Activated CD8-positive, alpha-beta T cell treated with anti-CD3 and anti-CD28 coated beads for 36 hours (primary cell): ENCODE measurements around the gene MPPED2. TPM values are rescaled to one million over a fixed set of nuclear protein-coding genes. Genes with fewer than 3 reads are reported as not detected.

ENCODE experiments used
- ATAC-seq: fragments of 200-7000 bp; cut with Tn5 transposase; one replicate; pipeline ENCODE4 v1.10.0; 2021; ENCODE audit warnings: mild to moderate bottlenecking, moderate library complexity
- CTCF ChIA-PET: fragments of 350-600 bp; sonication (Branson Sonifier 250); formaldehyde crosslinking; loops from one replicate; lab custom pipeline; 2021; ENCODE audit warnings: antibody characterized with exemption; lab: Charles Lee
- POLR2A ChIA-PET: fragments of 350-600 bp; sonication (Branson Sonifier 250); formaldehyde crosslinking; loops from one replicate; lab custom pipeline; 2021; ENCODE audit warnings: antibody characterized with exemption; lab: Charles Lee
- DNase-seq: peaks from one replicate; pipeline ENCODE4 v3.0.0-alpha.2; 2020
- H3K27ac Mint-ChIP-seq: one replicate; pipeline ENCODE4 v1.8.0; 2021; ENCODE audit warnings: mild to moderate bottlenecking, mixed read lengths
- H3K27me3 Mint-ChIP-seq: one replicate; pipeline ENCODE4 v1.8.0; 2021; ENCODE audit warnings: mixed read lengths
- H3K36me3 Mint-ChIP-seq: one replicate; pipeline ENCODE4 v1.8.0; 2021; ENCODE audit warnings: low read depth, mixed read lengths
- H3K4me1 Mint-ChIP-seq: one replicate; pipeline ENCODE4 v1.8.0; 2021; ENCODE audit warnings: low read depth, mixed read lengths
- H3K4me3 Mint-ChIP-seq: one replicate; pipeline ENCODE4 v1.8.0; 2021; ENCODE audit warnings: mild to moderate bottlenecking, moderate library complexity, mixed read lengths
- H3K9me3 Mint-ChIP-seq: one replicate; pipeline ENCODE4 v1.8.0; 2021; ENCODE audit warnings: mixed read lengths
- intact Hi-C: fragments of 100-400 bp; cut with micrococcal nuclease; formaldehyde crosslinking; loops from one replicate; pipeline ENCODE4 v1.10.0; 2022
- total RNA-seq, 2 experiments: library from RNA; stranded (reverse); gene quantifications; one replicate each; pipeline ENCODE4 v1.2.3, GENCODE V29; 2021
- TF ChIP-seq, protein P1 (sequence below): fragments of 200-600 bp; IDR thresholded peaks from one replicate; pipeline ENCODE4 v1.8.0; 2022; ENCODE audit warnings: antibody characterized with exemption, mild to moderate bottlenecking

The MPPED2 gene
- total RNA-seq, 2 experiments from 2014 or later, result 0.63 TPM; not detected in 1

DNA sequence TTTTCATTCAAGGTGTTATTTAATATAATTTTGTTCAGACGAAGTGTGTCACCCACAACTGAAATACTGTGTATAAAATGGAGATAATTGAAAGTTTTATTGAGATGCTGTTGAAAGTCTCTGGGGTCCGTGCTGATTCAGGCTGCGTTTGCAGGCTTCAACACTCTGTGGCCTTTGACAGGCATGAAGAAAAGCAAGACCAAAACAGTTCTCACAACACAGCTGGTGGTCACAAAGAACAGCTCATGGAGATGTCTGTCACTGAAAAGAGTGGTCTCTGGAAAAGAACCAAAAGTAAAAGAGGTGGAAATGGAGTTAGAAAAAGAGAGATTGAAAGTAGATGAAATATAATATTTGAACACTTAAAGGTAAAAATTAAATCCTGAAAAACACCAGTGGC lies 9.8 kb upstream of the MPPED2 start:
- ChIA-PET POLR2A (no interaction called here), CTCF (interaction anchor here (1.0 to 1.4 kb wide), 2 partner anchors 20 to 33 kb away, joined by 3 read pairs; no protein-coding TSS in a partner anchor)
- TF ChIP-seq, protein P1, sequence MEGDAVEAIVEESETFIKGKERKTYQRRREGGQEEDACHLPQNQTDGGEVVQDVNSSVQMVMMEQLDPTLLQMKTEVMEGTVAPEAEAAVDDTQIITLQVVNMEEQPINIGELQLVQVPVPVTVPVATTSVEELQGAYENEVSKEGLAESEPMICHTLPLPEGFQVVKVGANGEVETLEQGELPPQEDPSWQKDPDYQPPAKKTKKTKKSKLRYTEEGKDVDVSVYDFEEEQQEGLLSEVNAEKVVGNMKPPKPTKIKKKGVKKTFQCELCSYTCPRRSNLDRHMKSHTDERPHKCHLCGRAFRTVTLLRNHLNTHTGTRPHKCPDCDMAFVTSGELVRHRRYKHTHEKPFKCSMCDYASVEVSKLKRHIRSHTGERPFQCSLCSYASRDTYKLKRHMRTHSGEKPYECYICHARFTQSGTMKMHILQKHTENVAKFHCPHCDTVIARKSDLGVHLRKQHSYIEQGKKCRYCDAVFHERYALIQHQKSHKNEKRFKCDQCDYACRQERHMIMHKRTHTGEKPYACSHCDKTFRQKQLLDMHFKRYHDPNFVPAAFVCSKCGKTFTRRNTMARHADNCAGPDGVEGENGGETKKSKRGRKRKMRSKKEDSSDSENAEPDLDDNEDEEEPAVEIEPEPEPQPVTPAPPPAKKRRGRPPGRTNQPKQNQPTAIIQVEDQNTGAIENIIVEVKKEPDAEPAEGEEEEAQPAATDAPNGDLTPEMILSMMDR, result no peak
- Mint-ChIP-seq H3K9me3 (no peaks in the 10 kb centered on the region), H3K27ac (no peak overlapping the region), H3K4me1 (no peaks in the 10 kb centered on the region), H3K36me3 (no peaks in the 10 kb centered on the region), H3K4me3 (no peak overlapping the region), H3K27me3 (peaks cover 4% of the 10 kb centered on the region)
- intact Hi-C loops, result no loop called here
- DNase-seq (no peak), ATAC-seq (no peak)

DNA sequence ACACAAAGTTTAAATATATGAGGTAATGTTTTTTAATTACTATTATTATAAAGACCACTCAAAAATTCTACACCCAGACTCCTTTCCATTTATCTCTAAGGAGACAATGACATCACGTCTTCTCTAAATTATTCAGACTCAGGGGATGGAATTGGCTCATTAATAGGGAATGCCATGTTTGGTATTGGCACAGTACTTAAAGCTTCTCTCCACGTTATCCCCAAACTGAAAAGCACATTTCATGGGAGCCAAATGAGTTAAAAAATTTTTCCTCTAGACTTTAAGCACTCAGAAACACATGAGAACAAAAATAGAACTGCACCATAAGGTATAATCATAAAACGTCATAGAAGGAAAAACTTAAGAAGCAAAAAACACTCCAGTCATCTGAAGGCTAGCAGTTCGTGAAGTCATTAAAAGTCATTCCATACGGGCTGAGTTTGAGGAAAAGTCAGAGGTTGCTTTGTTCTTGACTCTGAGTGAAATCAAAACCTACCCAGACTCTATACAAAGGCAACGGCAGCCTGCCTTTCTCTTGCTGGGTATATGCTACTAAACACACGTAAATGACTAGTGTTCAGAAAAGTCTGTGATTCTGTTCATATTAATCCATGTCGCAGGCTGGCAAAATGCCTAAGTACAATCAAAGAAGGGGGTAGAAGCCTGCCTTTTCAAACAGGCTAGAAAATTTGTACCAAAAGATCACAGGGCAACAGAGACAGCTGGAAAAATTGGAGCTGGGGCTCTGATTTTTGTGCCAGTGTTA lies 8.7 kb upstream of the MPPED2 start:
- Mint-ChIP-seq H3K9me3 (no peaks in the 10 kb centered on the region), H3K4me1 (no peaks in the 10 kb centered on the region), H3K4me3 (no peak overlapping the region), H3K36me3 (no peaks in the 10 kb centered on the region), H3K27me3 (peaks cover 2% of the 10 kb centered on the region), H3K27ac (no peak overlapping the region)
- intact Hi-C loops, result no loop called here
- DNase-seq (no peak), ATAC-seq (no peak)
- ChIA-PET POLR2A (no interaction called here), CTCF (interaction anchor here (1.4 kb wide), 1 partner anchor 19 kb away, joined by 3 read pairs; no protein-coding TSS in a partner anchor)
- TF ChIP-seq, protein P1, result no peak

DNA sequence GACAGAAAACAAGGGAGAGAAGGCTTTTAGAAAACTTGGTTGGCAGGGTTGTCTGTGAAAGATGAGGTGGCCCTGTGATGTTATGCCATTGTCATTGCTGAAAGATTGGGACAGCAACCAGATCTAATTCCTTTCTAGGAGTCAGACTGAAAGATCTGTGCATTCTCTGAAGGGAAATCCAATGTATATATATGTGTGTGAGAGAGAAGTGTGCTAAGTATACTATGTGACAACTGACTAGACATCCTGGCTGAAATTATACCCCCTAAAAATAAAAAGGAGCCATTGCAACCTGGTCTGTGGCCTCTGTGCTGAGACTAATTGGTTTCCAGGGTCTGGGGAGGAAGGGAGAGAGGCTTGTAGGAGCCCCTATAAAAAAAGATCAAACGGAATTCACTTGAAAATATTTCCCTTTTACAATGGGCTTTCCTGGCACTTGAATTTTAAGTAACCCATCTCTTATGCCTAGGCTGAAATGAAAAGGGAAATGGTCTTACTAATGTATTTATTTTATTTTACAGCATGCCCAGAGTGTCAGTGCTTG lies 1.2 kb upstream of the MPPED2 start:
- ATAC-seq (no peak), DNase-seq (no peak)
- TF ChIP-seq, protein P1, result no peak
- Mint-ChIP-seq H3K9me3 (no peaks in the 10 kb centered on the region), H3K4me3 (peak overlapping the region; percentile 10), H3K36me3 (no peaks in the 10 kb centered on the region), H3K4me1 (peaks cover 6% of the 10 kb centered on the region), H3K27ac (no peak overlapping the region), H3K27me3 (peaks cover 39% of the 10 kb centered on the region)
- intact Hi-C loops, result no loop called here
- POLR2A ChIA-PET, result no interaction called here
- CTCF ChIA-PET, result interaction anchor here (0.9 kb wide), 1 partner anchor 231 kb away, joined by 3 read pairs; no protein-coding TSS in a partner anchor

DNA sequence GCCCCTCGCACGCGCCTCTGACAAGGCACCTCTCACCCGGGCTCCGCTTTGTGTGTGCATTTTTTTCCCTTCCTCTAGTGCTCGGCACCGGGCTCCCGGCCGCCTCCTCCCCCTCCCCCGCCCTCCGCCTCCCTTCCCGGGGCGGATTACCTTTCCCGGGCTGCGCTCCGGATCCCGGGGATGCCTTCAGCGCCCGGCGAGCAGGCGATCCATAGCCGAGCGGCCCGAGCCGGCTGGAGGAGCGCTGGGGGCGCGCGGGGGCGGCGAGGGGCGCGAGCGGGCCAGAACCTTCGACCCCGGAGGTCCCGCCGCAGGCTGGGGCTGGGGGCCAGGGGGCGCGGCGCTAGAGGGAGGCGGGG lies 282 bp downstream of the MPPED2 start:
- no peaks in the 10 kb centered on the region for H3K36me3 Mint-ChIP-seq
- H3K4me3 Mint-ChIP-seq, result peak overlapping the region; percentile 55
- TF ChIP-seq, protein P1, result no peak
- intact Hi-C loops, result no loop called here
- H3K9me3 Mint-ChIP-seq, result no peaks in the 10 kb centered on the region
- ATAC-seq (peak; percentile 24), DNase-seq (peak; percentile 4)
- ChIA-PET CTCF (interaction anchor here (0.9 to 1.1 kb wide), 2 partner anchors 10 to 16 kb away, joined by 3 read pairs; no protein-coding TSS in a partner anchor), POLR2A (no interaction called here)
- H3K4me1 Mint-ChIP-seq, result peaks cover 6% of the 10 kb centered on the region
- H3K27me3 Mint-ChIP-seq, result peaks cover 42% of the 10 kb centered on the region
- no peak overlapping the region for H3K27ac Mint-ChIP-seq
